Fibroblast of peridontal ligament (primary cell): ENCODE data around the gene HRH4.
A peak's percentile ranks its signal among the peaks of the same experiment; 100 is the strongest.

Experiments
- DNase-seq: peaks from one replicate; pipeline ENCODE4 v3.0.0-alpha.2; 2010; ENCODE audit errors: extremely low read depth

Gene HRH4

GRCh38 chr18:24465486-24465885, 5.0 kb downstream of the HRH4 start:
- no peak for DNase-seq

- DNase-seq, result no peak
Observed at GRCh38 chr18:24466771-24467170, 6.3 kb downstream of the HRH4 start.

- DNase-seq, result no peak
Observed at GRCh38 chr18:24470022-24470618, 9.7 kb downstream of the HRH4 start.

- no peak for DNase-seq
Observed at GRCh38 chr18:24470805-24471204, 10.4 kb downstream of the HRH4 start.

GRCh38 chr18:24472591-24472990, 12.2 kb downstream of the HRH4 start:
- no peak for DNase-seq

GRCh38 chr18:24474406-24474805, 14.0 kb downstream of the HRH4 start:
- DNase-seq, result no peak

GRCh38 chr18:24475926-24476589, 15.6 kb downstream of the HRH4 start:
- no peak for DNase-seq

GRCh38 chr18:24479371-24479770, 18.9 kb downstream of the HRH4 start:
- DNase-seq, result no peak

- DNase-seq, result no peak
Observed at GRCh38 chr18:24482821-24483220, 22.4 kb downstream of the HRH4 start.

- no peak for DNase-seq
Observed at GRCh38 chr18:24485681-24486080, 25.2 kb downstream of the HRH4 start.

- no peak for DNase-seq
Observed at GRCh38 chr18:24486684-24487083, 26.2 kb downstream of the HRH4 start.

- DNase-seq, result peak; percentile 64
Observed at GRCh38 chr18:24488824-24489493, 28.5 kb downstream of the HRH4 start.

- peak; percentile 17 for DNase-seq
Observed at GRCh38 chr18:24490539-24490938, 30.1 kb downstream of the HRH4 start.

- no peak for DNase-seq
Observed at GRCh38 chr18:24491927-24492834, 31.7 kb downstream of the HRH4 start.

- no peak for DNase-seq
Observed at GRCh38 chr18:24494586-24494985, 34.1 kb downstream of the HRH4 start.

- peak; percentile 61 for DNase-seq
Observed at GRCh38 chr18:24497031-24497754, 36.8 kb downstream of the HRH4 start.

GRCh38 chr18:24499814-24500213, 39.4 kb downstream of the HRH4 start:
- peak; percentile 5 for DNase-seq

GRCh38 chr18:24500217-24500616, 39.8 kb downstream of the HRH4 start:
- no peak for DNase-seq

- no peak for DNase-seq
Observed at GRCh38 chr18:24500766-24501165, 40.3 kb downstream of the HRH4 start.

- no peak for DNase-seq
Observed at GRCh38 chr18:24502667-24503523, 42.5 kb downstream of the HRH4 start.

GRCh38 chr18:24504401-24504800, 44.0 kb downstream of the HRH4 start:
- no peak for DNase-seq
